Fibroblast of the aortic adventitia (primary cell): Measurements from ENCODE around the gene TRAT1. TPM values are rescaled to one million over a fixed set of nuclear protein-coding genes. Genes with fewer than 3 reads are reported as not detected.

Experiments
- DNase-seq: peaks from one replicate; pipeline ENCODE4 v3.0.0-alpha.2; 2010; ENCODE audit warnings: low read depth
- H3K4me3 ChIP-seq: 2 replicates; pipeline ENCODE4 v1.5.1; 2011; ENCODE audit warnings: low read depth, mild to moderate bottlenecking, control low read depth, low read length, moderate library complexity
- total RNA-seq: library from RNA; depleted of rRNA; stranded (reverse); fragments of >200 nt; gene quantifications from 2 replicates; pipeline ENCODE4 v1.2.3, GENCODE V29; 2012; ENCODE audit warnings: low replicate concordance
- TF ChIP-seq, protein P1 (sequence below): IDR thresholded peaks from 2 replicates; pipeline ENCODE4 v1.5.1; 2011; ENCODE audit warnings: mild to moderate bottlenecking, low read length, control low read depth, inconsistent platforms; ENCODE audit not compliant: insufficient read depth

Gene TRAT1
- total RNA-seq, result not detected in 2 replicates

DNA sequence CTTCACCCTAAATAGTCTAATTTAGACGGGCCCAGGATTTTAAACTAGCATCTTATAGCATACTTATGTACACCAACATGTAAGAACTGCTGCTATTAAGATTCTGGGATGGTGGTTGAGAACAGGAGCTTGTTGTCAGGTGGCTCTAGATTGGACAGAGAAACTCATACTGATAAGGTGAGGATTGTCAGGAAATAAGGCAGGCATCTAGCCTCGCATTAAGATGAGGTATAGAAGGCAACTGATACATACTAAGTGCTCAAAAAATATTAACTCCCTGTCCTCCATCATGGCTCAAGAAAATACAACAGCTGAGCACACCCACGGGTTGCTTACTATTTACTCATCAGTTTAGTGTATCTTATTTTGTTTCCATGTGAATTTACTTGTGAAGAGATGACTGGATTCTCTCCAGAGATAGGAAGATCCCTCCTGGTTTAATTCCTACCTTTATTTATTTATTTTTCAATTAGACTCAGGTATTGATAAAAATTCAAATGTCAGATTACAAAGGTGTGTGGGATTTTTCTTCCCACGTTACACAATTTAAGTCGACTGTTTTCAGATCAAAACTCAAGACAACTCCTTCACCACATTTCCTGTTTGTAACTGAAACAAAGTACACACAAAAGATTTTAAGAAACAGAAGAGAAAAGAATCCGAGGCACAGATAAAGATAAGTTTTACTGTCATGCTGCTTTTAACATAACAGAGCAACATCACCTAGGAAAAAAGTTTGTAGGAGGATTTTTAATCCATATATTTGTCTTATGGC lies at the start of gene TRAT1:
TRAT1 (plus strand) TSS at position 664 of the 775 bp plus-strand sequence. CDS start 142 bp downstream, outside the sequence.
- DNase-seq, result no peak
- TF ChIP-seq, protein P1, sequence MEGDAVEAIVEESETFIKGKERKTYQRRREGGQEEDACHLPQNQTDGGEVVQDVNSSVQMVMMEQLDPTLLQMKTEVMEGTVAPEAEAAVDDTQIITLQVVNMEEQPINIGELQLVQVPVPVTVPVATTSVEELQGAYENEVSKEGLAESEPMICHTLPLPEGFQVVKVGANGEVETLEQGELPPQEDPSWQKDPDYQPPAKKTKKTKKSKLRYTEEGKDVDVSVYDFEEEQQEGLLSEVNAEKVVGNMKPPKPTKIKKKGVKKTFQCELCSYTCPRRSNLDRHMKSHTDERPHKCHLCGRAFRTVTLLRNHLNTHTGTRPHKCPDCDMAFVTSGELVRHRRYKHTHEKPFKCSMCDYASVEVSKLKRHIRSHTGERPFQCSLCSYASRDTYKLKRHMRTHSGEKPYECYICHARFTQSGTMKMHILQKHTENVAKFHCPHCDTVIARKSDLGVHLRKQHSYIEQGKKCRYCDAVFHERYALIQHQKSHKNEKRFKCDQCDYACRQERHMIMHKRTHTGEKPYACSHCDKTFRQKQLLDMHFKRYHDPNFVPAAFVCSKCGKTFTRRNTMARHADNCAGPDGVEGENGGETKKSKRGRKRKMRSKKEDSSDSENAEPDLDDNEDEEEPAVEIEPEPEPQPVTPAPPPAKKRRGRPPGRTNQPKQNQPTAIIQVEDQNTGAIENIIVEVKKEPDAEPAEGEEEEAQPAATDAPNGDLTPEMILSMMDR, result no peak

DNA sequence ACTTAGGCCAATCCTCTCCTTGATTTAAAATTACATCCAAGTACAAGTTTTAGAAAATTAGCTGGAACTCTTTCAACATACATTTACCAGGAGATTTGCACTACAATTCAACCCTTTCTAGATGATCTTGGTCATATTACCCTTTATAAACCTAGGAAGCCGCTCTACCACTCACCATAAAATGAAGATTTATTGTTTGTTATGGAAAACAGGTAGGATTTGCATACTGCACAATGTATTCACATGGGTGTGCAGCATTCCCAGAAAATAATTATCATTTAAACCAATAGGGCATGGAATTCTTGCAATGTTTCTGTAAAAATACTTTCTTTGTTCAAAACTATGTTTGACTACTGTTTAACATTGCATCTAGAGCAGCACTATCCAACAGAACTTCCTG lies 46.9 kb upstream of the TRAT1 start:
- TF ChIP-seq, protein P1, result no peak
- DNase-seq, result no peak
- no peak overlapping the region for H3K4me3 ChIP-seq

More for the DNA sequence above, at the start of gene TRAT1:
- H3K4me3 ChIP-seq, result no peak within 1 kb of the TSS

DNA sequence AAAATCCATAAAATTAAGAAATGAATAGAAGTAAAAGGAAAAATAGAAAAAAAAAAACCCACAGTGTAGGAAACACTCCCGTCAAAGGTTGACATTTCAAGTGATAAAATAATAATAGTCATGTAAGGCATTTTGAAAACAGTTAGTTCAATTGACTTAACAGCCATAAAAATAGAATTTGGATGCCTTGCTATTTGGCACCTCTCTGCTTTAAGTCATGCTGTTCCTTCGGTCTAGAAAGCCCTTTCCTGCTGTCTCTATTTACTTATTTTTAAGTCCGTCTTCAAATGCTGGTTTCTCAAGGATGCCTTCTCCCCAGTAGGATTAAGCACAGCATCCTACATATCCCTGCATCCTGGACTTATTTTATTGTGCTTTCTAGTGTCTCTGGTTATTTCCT lies 43.1 kb upstream of the TRAT1 start:
- no peak for DNase-seq
- no peak overlapping the region for H3K4me3 ChIP-seq
- TF ChIP-seq, protein P1, result no peak

- TF ChIP-seq, protein P1, result no peak
- no peak for DNase-seq
- H3K4me3 ChIP-seq, result no peak overlapping the region
Measured at GRCh38 chr3:108780235-108780634, 42.4 kb upstream of the TRAT1 start.

- H3K4me3 ChIP-seq, result no peak overlapping the region
- DNase-seq, result no peak
- TF ChIP-seq, protein P1, result no peak
Measured at GRCh38 chr3:108791473-108791872, 31.1 kb upstream of the TRAT1 start.

DNA sequence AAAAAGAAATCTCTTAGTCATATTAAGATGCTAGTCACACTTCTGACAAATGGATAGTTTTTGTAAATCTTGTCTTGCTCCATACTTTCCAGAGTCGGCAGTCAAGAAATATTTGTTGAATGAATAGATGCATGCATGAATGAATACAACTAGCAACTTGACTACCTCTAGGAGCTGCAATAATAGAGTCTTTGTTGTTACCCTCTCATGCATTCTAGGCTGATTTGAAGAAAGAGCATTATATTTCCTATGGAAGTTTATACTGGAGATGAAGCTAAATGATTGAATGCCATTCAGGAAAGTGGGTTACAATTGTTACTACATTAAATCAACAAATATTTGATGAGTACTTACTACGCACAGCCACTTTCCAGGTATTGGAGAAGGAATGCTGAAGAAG lies 18.1 kb upstream of the TRAT1 start:
- TF ChIP-seq, protein P1, result no peak
- H3K4me3 ChIP-seq, result no peak overlapping the region
- DNase-seq, result no peak
